A673 (cell line): Measurements from ENCODE around the gene USP3. TPM values are rescaled to one million over a fixed set of nuclear protein-coding genes. Genes with fewer than 3 reads are reported as not detected.

Experiments
- BruUV-seq: library from RNA; stranded (reverse); fragments of 400-500 nt; replicated peaks from 2 replicates; lab custom pipeline; 2021; lab: Mats Ljungman, UMichigan
- CTCF ChIA-PET: fragments of 300-600 bp; sonication (Branson Sonifier 250); formaldehyde crosslinking; loops from one replicate; lab custom pipeline; 2022; ENCODE audit warnings: antibody characterized with exemption; lab: Charles Lee
- POLR2A ChIA-PET: fragments of 300-600 bp; sonication (Branson Sonifier 250); formaldehyde crosslinking; loops from one replicate; lab custom pipeline; 2022; ENCODE audit warnings: antibody characterized with exemption; ENCODE audit not compliant: low non-redundant PET; lab: Charles Lee
- DNase-seq: peaks from one replicate; pipeline ENCODE4 v3.0.0-alpha.2; 2015; ENCODE audit warnings: low spot score
- H3K27ac ChIP-seq: fragments of 200-600 bp; sonication (generic); 2 replicates; pipeline ENCODE4 v1.5.1; 2016; ENCODE audit warnings: mixed run types, low read depth, mild to moderate bottlenecking, mixed read lengths, antibody characterized with exemption, low read length; ENCODE audit not compliant: poor library complexity, severe bottlenecking
- H3K27me3 ChIP-seq: fragments of 200-600 bp; sonication (generic); replicated peaks from 2 replicates; pipeline ENCODE4 v1.6.1; 2017; ENCODE audit warnings: mixed run types, low read depth, mild to moderate bottlenecking, mixed read lengths, antibody characterized with exemption, low read length; ENCODE audit not compliant: insufficient read depth, poor library complexity
- H3K36me3 ChIP-seq: fragments of 200-600 bp; sonication (generic); 2 replicates; pipeline ENCODE4 v1.6.1; 2016; ENCODE audit warnings: mixed run types, mild to moderate bottlenecking, mixed read lengths, antibody characterized with exemption, low read length; ENCODE audit not compliant: insufficient read depth, poor library complexity, severe bottlenecking
- H3K4me1 ChIP-seq: fragments of 200-600 bp; sonication (generic); 2 replicates; pipeline ENCODE4 v1.6.1; 2017; ENCODE audit warnings: mixed run types, mild to moderate bottlenecking, mixed read lengths, antibody characterized with exemption, low read length; ENCODE audit not compliant: insufficient read depth, poor library complexity, severe bottlenecking
- H3K4me3 ChIP-seq: fragments of 200-600 bp; sonication (generic); 2 replicates; pipeline ENCODE4 v1.5.1; 2016; ENCODE audit warnings: low read depth, mixed run types, mild to moderate bottlenecking, mixed read lengths, low read length; ENCODE audit not compliant: poor library complexity, severe bottlenecking
- H3K9me3 ChIP-seq: fragments of 200-600 bp; sonication (generic); 2 replicates; pipeline ENCODE4 v1.6.1; 2016; ENCODE audit warnings: mixed run types, low read depth, mild to moderate bottlenecking, mixed read lengths, antibody characterized with exemption, low read length; ENCODE audit not compliant: poor library complexity, severe bottlenecking
- CTCF ChIP-seq: fragments of 300-800, 200-600 bp; sonication (generic); conservative IDR thresholded peaks from 2 replicates; pipeline ENCODE4 v1.5.1; 2017; ENCODE audit warnings: low read depth, mild to moderate bottlenecking, antibody characterized with exemption, low read length, moderate library complexity, mixed read lengths
- EZH2 ChIP-seq: fragments of 200-600 bp; sonication (generic); IDR thresholded peaks from 2 replicates; pipeline ENCODE4 v1.6.1; 2017; ENCODE audit warnings: borderline replicate concordance, low read depth, mild to moderate bottlenecking, mixed read lengths, antibody characterized with exemption, low read length; ENCODE audit not compliant: poor library complexity, severe bottlenecking
- intact Hi-C: fragments of 100-400 bp; cut with micrococcal nuclease; formaldehyde crosslinking; loops from one replicate; pipeline ENCODE4 v1.10.0; 2022; ENCODE audit not compliant: unreplicated experiment
- total RNA-seq: library from RNA; stranded (reverse); gene quantifications from 2 replicates; pipeline ENCODE4 v1.2.3, GENCODE V29; 2021

Gene USP3
- total RNA-seq, 1 experiment from 2014 or later, result 65.3 TPM

GRCh38 chr15:63481105-63481810, 23.1 kb upstream of the USP3 start:
- POLR2A ChIA-PET, result no interaction called here
- Histone ChIP-seq H3K4me1 (peaks cover 17% of the 10 kb centered on the region), H3K36me3 (no peaks in the 10 kb centered on the region), H3K4me3 (no peak overlapping the region), H3K9me3 (no peaks in the 10 kb centered on the region), H3K27ac (no peak overlapping the region), H3K27me3 (no peaks in the 10 kb centered on the region)
- DNase-seq, result no peak
- no TSS peak for BruUV-seq
- CTCF ChIA-PET, result no interaction called here
- intact Hi-C loops, result no loop called here
- no peak for TF ChIP-seq CTCF
- TF ChIP-seq EZH2, result no peak

- CTCF ChIA-PET, result no interaction called here
- no peak overlapping the region for H3K27ac ChIP-seq
- no peak overlapping the region for H3K4me3 ChIP-seq
- no peak for DNase-seq
- peaks cover 17% of the 10 kb centered on the region for H3K4me1 ChIP-seq
- intact Hi-C loops, result no loop called here
- no peaks in the 10 kb centered on the region for H3K36me3 ChIP-seq
- TF ChIP-seq CTCF (no peak), EZH2 (no peak)
- H3K27me3 ChIP-seq, result no peaks in the 10 kb centered on the region
- BruUV-seq, result no TSS peak
- POLR2A ChIA-PET, result no interaction called here
- H3K9me3 ChIP-seq, result no peaks in the 10 kb centered on the region
Observed at GRCh38 chr15:63482874-63483323, 21.5 kb upstream of the USP3 start.

- Histone ChIP-seq H3K36me3 (no peaks in the 10 kb centered on the region), H3K4me1 (peaks cover 17% of the 10 kb centered on the region), H3K27me3 (no peaks in the 10 kb centered on the region), H3K4me3 (no peak overlapping the region), H3K9me3 (no peaks in the 10 kb centered on the region), H3K27ac (no peak overlapping the region)
- CTCF ChIA-PET, result no interaction called here
- peak; percentile 39 for DNase-seq
- BruUV-seq, result no TSS peak
- POLR2A ChIA-PET, result no interaction called here
- intact Hi-C loops, result no loop called here
- no peak for TF ChIP-seq CTCF
- TF ChIP-seq EZH2, result no peak
Observed at GRCh38 chr15:63483521-63484371, 20.6 kb upstream of the USP3 start.
